MG63 (cell line): Measurements from ENCODE around the gene PPFIA2. TPM values are rescaled to one million over a fixed set of nuclear protein-coding genes. Genes with fewer than 3 reads are reported as not detected.

Experiments used
- DNase-seq: peaks from one replicate; pipeline ENCODE4 v3.0.0-alpha.2; 2020
- H3K27me3 ChIP-seq: fragments of 250-450 bp; sonication (Bioruptor Pico); 2 replicates; pipeline ENCODE4 v1.5.1; 2020; ENCODE audit warnings: mild to moderate bottlenecking, moderate library complexity
- H3K36me3 ChIP-seq: fragments of 250-450 bp; sonication (Bioruptor Pico); 2 replicates; pipeline ENCODE4 v1.5.1; 2020; ENCODE audit warnings: mild to moderate bottlenecking, moderate library complexity
- H3K4me3 ChIP-seq: fragments of 250-450 bp; sonication (Bioruptor Pico); 2 replicates; pipeline ENCODE4 v1.5.1; 2020; ENCODE audit warnings: mild to moderate bottlenecking, moderate library complexity
- H3K9me3 ChIP-seq: fragments of 250-450 bp; sonication (Bioruptor Pico); 2 replicates; pipeline ENCODE4 v1.5.1; 2020; ENCODE audit warnings: mild to moderate bottlenecking, moderate library complexity
- total RNA-seq: library from RNA; depleted of rRNA; stranded (reverse); fragments of >200 nt; shearing (Covaris generic); gene quantifications from 2 replicates; pipeline ENCODE4 v1.2.3, GENCODE V29; 2014; ENCODE audit warnings: low replicate concordance

PPFIA2 gene
- total RNA-seq, 1 experiment from 2014 or later = not detected

DNA sequence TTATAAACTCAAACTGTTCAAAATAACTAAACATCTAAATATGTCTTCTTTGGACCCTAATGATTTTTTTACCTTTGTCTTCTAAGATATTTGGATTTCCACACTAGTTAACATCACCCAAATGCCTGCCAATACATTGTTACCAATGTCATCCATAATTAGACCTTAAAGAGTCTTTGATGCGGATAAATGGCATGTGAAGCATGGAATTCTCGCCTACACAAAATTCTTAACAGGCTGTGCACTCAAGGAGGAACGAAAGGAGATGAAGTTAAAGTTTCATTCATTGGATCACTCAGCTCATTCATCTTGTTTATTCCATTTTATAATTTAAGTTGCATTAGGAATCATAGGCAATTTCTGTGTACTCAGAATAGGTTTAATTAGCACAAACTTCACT is 461.5 kb downstream of the PPFIA2 start:
- H3K36me3 ChIP-seq = no peaks in the 10 kb centered on the region
- no peak for DNase-seq
- no peak overlapping the region for H3K4me3 ChIP-seq
- no peaks in the 10 kb centered on the region for H3K9me3 ChIP-seq
- no peaks in the 10 kb centered on the region for H3K27me3 ChIP-seq

DNA sequence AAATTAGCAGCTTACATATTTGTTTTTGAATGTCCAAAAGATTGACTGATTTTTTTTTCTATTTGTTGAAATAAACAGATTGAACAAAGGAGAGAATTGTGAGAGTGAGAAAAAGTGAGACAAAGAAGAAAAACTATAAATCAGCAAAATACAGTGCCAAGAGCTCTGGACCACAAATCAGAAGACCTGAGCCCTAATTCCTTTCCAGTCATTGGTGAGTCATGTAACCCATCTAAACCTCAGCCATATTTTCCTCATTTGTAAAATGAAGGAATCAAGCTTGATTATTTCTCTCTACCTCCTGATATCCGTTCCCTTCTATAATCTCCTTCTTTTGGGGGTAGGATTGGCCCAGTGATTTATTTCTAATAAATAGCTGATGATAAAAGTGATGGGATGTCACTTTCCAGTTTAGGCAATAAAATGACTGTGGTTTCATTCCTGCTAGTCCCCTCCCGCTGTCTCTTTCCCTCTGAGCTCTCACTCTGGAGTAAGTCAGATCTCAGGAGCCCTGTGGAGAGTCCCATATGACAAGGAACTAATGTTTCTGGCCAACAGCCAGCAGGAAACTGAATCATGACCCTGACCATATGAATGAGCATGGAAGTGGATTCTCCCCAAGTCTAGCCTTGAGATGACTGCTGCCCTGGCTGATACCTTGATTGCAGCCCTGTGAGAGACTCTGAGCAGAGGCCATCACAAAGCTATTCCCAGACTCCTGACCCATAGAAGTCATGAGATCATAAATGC is 462.4 kb downstream of the PPFIA2 start:
- Histone ChIP-seq H3K4me3 (no peak overlapping the region), H3K36me3 (no peaks in the 10 kb centered on the region), H3K9me3 (no peaks in the 10 kb centered on the region), H3K27me3 (no peaks in the 10 kb centered on the region)
- DNase-seq = peak; percentile 75

DNA sequence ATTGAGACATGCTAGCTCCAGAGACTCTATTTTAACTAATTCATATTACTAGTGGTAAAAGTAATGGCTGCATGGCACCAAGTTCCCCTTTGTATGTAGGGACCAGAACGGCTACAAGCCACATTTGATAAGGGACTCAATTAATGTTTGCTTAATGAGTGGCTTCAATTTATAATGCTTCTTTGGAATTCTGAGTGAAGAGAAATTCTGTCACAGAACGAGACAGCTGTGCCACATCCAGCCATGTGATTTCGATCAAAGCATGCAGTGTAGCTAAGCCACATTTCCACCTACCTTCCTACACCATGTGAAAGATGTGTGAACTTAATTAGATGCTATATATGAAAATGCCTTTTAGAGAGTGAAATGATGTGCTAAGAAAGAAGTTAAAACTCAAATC is 463.9 kb downstream of the PPFIA2 start:
- Histone ChIP-seq H3K9me3 (no peaks in the 10 kb centered on the region), H3K27me3 (no peaks in the 10 kb centered on the region), H3K36me3 (no peaks in the 10 kb centered on the region), H3K4me3 (no peak overlapping the region)
- no peak for DNase-seq

DNA sequence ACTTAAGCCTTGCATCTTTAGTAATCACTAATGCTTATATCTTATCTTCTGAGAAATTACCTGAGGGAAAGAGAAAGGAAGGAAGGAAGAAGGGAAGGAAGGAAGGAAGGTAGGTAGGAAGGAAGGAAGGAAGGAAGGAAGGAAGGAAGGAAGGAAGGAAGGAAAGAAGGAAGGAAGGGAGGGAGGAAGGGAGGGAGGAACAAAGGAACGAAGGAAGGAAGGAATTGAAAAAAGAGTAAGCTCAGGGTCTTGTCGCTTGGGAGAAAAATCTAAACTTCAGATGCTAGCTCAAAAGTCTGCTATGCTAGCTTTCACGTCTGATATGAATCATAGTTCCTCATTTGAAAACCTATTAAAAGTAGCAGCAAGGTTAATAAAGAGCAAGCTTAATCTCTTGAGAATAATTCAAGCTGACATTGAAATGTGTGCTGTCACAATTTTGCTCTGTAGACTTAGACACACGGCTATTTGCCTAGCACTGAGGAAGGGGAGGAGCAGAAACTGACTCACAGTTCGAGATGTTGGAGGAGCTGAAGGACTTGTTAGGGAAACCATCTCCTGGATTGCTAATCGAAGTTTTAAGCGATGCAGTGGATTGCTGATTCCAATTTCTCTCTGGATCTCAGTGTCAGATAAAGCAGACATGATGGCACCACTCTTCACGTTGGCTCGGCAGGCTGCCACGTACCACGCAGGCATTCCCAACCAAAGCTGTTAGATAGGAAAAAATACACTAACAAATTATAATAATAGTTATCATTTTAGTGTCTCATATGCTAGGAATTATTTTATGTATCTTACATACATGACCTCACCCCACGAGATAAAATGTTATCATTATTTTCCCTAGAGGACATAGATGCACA is 464.6 kb downstream of the PPFIA2 start:
- H3K27me3 ChIP-seq = no peaks in the 10 kb centered on the region
- H3K4me3 ChIP-seq = no peak overlapping the region
- H3K36me3 ChIP-seq = no peaks in the 10 kb centered on the region
- DNase-seq = no peak
- H3K9me3 ChIP-seq = no peaks in the 10 kb centered on the region

DNA sequence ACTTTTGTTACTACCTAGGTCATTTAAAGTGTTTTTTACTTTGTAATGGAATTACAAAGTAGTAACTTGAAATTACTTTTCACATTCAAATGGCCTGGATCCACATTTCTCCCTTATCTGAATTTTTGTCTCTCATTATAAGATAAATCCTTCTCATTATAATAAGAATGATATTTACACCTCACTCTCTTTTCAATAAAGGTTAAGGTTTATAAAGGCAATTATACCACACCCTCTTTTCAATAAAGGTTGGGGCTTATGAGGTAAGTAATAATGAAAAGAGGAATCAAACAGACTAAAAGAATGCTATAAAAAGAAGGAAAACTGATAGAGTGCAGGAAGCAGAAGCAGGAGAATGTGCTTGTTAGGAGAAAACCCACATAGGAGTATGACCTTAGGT is 470.5 kb downstream of the PPFIA2 start:
- H3K36me3 ChIP-seq = no peaks in the 10 kb centered on the region
- DNase-seq = no peak
- no peak overlapping the region for H3K4me3 ChIP-seq
- no peaks in the 10 kb centered on the region for H3K9me3 ChIP-seq
- no peaks in the 10 kb centered on the region for H3K27me3 ChIP-seq

DNA sequence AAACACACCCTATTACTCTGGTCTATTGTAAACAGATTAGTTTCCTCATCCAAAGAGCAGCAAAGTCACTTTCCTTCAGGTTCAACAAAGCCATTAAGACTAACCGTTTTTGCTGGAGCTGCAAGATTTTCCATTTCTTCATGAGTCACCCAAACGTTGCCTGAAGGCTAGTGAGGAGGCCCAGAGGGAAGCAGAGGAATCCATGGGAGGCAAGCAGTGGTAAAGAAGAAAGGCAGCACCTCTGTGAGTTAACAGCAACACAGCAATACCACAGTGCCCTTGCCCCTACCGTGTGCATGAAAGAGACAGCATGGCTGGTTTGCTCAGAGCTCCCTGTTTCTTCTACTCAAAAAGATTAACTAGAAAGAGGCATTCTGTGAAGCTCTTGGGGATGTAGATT is 475.0 kb downstream of the PPFIA2 start:
- no peak for DNase-seq
- H3K27me3 ChIP-seq = no peaks in the 10 kb centered on the region
- no peaks in the 10 kb centered on the region for H3K9me3 ChIP-seq
- H3K4me3 ChIP-seq = no peak overlapping the region
- H3K36me3 ChIP-seq = no peaks in the 10 kb centered on the region

DNA sequence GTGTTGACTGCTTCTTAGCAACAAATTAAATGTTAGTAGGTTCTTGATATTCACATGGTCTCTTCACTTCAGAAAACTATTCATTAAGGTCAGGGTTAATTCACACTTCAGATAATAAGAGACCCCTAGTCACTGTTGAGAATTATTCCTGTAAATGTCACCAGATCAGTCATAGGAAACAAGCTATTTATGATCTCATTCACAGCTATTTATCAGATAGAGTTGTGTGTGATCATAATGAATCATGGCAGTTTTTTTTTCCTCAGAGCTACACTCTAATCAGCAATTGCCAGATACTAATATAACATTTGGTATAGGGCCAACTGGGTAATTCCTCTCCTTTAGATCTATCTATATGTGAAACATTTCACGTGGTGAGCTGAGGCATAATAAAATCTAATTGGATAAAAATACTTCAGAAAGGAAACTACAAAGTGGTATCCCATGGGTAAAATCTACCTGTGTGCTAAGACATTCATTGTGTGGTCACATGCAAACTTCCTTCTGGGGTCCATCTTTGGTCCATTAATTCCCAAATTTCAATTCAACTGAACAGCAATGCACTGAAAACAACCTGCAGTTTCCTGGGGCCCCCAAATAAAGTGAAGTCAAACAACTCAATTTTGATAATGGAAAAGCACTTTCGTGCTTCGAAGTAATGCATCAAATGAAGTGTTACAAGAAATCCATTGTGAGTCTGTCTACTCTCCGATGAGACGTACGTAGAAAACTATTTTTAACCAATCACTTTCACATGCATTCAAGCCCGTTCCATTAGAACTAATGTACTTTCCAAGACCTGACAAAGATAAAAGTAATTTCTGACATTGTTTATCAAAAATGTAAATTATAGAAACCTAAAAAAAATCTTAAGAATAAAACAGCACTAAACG is 484.3 kb downstream of the PPFIA2 start:
- Histone ChIP-seq H3K4me3 (no peak overlapping the region), H3K36me3 (no peaks in the 10 kb centered on the region), H3K9me3 (no peaks in the 10 kb centered on the region), H3K27me3 (no peaks in the 10 kb centered on the region)
- DNase-seq = no peak

DNA sequence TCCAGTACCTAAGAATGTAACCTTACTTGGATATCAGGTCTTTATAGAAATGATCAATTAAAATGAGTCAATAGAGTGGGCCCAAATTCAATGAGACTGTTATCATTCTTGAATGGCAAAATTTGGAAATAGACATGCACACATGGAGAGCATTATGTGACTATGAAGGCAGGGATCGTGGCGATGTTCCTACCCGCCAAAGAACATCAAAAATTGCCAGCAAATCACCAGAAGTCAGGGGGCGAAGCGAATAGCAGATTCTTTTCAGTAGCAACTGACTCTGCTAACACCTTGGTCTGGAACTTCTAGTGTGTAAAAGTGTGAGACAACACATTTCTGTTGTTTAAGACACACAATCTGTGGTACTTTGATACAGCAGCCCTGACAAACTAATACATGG is 488.8 kb downstream of the PPFIA2 start:
- Histone ChIP-seq H3K9me3 (no peaks in the 10 kb centered on the region; the same call in 1 of the 2 replicates), H3K27me3 (no peaks in the 10 kb centered on the region), H3K36me3 (no peaks in the 10 kb centered on the region), H3K4me3 (no peak overlapping the region)
- no peak for DNase-seq

DNA sequence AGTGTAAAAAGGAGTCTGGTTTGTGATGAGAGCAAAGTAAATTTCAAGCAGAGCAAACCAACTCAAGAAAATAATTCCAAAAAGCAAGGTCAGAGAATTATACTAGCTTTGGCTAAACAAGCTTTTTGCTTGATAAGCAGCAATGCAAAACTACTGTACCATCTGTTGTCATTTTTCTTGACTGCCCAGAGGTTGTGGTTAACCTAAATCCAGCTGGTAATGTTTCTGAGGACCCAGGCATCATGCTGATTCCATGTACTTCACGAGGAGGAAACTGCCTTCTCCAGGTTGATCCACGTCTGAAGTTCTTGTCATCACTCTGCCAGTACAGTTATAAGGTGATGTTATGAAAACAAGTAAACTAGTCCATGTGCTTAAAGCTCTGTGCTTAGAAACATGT is 496.1 kb downstream of the PPFIA2 start:
- DNase-seq = no peak
- Histone ChIP-seq H3K9me3 (no peaks in the 10 kb centered on the region), H3K36me3 (no peaks in the 10 kb centered on the region), H3K27me3 (no peaks in the 10 kb centered on the region), H3K4me3 (no peak overlapping the region)

DNA sequence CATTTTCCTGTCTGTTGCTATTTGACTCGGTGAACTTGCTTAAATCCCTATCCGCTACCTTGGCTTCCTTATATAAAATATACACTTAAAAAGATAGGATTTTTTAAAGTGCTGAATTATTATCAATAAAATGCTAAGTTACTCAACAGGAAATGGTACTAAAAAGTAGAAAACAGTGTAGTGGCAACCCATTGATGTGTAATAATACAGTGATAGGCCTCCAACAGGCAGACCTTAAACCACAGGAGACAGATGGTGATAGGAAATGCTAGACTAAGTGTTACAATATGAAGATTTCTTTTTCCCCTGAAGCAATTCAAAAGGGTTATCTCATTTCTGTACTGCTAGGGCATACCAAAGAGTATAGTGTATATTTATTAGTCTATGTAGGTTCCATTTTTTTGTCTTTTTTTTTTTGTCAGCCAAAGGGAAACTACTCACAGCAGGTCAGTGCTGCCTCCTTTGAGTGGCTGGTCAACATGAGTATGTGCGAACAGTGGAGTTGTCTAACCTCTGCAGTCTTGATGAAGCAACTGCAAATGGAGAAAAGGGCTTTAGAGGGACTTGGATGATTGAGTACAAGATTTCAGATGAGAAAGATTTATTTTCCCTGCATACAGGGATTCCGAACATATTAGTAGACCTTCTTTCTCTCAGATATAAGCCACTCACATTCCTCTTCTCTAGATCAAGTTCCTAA is 497.5 kb downstream of the PPFIA2 start:
- no peak for DNase-seq
- Histone ChIP-seq H3K4me3 (no peak overlapping the region), H3K36me3 (no peaks in the 10 kb centered on the region), H3K9me3 (no peaks in the 10 kb centered on the region), H3K27me3 (no peaks in the 10 kb centered on the region)

DNA sequence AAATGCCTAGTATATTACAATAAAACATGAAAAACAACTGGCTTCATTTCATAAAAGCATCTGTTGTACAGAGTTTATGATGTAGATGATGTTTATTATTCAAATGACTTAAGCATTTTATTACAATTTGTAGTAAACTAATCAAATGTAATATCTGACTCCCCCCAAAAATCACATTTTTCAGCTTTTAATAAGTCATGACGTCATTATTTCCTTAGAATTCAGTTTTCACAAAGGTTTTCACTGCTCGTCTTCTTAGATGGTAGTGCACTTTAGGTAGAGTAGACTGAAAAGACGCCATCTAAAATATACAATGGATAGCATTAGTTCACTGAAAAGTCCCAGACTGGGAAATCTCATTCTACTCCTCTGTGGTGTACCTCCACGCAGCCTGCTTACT is 499.8 kb downstream of the PPFIA2 start:
- H3K27me3 ChIP-seq = no peaks in the 10 kb centered on the region
- no peak for DNase-seq
- no peak overlapping the region for H3K4me3 ChIP-seq
- no peaks in the 10 kb centered on the region for H3K9me3 ChIP-seq
- H3K36me3 ChIP-seq = no peaks in the 10 kb centered on the region

DNA sequence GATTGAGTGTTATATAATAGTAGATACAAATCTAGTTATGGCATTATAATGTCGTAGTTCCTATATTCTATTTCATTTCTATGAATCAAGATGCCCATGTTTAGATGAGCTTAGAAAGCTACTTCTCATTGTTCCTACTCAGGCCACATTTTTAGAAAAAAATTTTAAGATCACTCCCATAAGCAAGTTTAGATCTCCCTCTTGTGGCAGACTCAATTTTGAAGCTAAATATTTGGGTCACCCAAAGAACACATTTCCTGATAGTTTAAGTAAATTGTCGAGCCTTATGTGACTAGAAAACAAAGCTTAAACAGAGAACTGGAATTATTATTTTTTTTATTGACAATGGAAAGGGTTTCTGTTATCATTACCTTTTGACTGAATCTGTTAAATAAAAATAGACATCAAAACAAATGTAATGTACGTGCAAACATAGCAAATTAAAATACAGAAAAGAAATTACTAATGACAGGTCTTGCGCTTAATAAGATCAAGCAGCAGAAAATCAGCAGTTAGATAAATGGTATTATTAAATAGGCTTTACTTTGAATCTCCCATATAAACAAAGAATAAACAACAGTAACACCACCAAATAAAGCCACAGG is 501.1 kb downstream of the PPFIA2 start:
- no peak for DNase-seq
- no peaks in the 10 kb centered on the region for H3K27me3 ChIP-seq
- no peaks in the 10 kb centered on the region for H3K9me3 ChIP-seq
- no peaks in the 10 kb centered on the region for H3K36me3 ChIP-seq
- H3K4me3 ChIP-seq = no peak overlapping the region

DNA sequence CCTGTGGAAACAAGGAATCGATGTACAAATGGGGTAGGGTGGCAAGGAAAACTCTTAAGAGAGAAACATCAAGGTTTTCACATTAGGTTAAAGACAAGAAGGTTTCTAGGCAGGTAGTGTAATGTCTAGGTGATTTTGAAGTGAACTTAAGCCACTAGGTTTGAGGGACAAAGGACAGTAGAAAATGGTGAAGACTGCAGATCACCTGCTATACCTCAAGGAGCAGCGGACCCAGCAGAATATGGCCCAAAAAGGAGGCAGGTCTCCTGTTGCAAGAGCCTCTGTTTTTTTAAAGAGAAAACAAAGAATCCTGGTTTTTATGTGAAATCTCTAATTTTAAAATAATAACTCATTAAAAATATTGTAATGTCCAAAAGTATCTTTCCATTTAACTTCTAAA is 503.2 kb downstream of the PPFIA2 start:
- H3K4me3 ChIP-seq = no peak overlapping the region
- H3K27me3 ChIP-seq = no peaks in the 10 kb centered on the region
- no peak for DNase-seq
- H3K36me3 ChIP-seq = no peaks in the 10 kb centered on the region
- H3K9me3 ChIP-seq = no peaks in the 10 kb centered on the region

DNA sequence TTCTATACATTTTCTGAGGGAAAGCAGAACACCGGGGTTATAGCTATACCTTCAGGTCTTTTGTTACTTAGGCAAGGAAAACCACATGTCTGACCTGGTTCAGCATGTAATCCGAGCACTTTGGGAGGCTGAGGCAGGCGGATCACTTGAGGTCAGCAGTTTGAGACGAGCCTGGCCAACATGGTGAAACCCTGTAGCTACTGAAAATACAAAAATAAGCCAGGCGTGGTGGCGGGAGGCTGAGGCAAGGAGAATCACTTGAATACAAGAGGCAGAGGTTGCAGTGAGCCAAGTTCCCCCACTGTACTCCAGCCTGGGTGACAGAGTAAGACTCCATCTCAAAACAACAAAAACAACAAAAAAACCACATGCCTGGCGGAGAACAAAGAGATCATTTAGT is 503.7 kb downstream of the PPFIA2 start:
- H3K27me3 ChIP-seq = no peaks in the 10 kb centered on the region
- H3K36me3 ChIP-seq = no peaks in the 10 kb centered on the region
- no peak for DNase-seq
- H3K4me3 ChIP-seq = no peak overlapping the region
- H3K9me3 ChIP-seq = no peaks in the 10 kb centered on the region

DNA sequence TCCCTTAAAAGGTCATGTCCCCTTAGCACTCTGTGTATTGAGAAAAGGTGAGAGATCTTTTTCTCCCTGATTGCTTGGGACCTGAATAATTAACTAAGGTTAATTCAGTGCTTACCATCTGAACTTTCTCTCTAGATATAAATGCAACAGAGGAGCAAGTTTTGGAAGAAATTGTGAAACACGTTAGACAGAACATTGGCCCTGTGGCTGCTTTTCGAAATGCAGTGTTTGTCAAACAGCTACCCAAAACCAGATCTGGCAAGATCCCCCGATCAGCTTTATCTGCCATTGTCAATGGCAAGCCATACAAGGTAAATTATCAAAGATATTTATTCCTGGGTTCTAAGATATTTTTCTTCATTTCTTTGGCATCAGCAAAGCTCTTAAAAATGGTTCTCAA is 505.8 kb downstream of the PPFIA2 start:
- DNase-seq = no peak
- H3K9me3 ChIP-seq = no peaks in the 10 kb centered on the region
- H3K27me3 ChIP-seq = no peaks in the 10 kb centered on the region
- H3K4me3 ChIP-seq = no peak overlapping the region
- H3K36me3 ChIP-seq = no peaks in the 10 kb centered on the region

DNA sequence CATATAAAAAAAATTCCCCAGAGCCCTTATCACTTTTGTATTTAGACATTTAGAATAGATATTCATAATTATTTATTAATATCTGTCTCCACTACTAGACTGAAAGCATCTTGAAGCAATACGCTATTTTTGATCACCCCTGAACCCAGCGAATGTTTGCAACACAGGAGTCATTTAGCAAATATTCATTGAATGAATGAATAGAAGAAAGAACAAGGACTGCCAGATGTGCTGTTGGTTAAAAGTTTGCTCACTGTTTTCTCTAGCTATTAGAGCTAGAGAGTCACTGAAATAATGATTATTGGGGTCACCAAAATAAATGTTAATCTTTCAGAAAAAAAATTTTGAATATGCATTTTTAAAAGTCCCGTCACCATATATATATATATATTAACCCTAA is 506.9 kb downstream of the PPFIA2 start:
- DNase-seq = no peak
- Histone ChIP-seq H3K4me3 (no peak overlapping the region), H3K36me3 (no peaks in the 10 kb centered on the region), H3K27me3 (no peaks in the 10 kb centered on the region), H3K9me3 (no peaks in the 10 kb centered on the region)
